Peyer's patch (tissue), 4 donors: ENCODE data around the gene CCZ1B.
"Not testable (repeated sequence)": the region's sequence is repeated elsewhere in the genome, so short reads cannot be mapped to it uniquely, and the experiment has no call there.

Experiments
- CTCF ChIP-seq, 6 experiments: fragments of 450-650 bp in 4 of 6; fragments of 200-600 bp in 2 of 6; sonication (generic) in 1 of 6; IDR thresholded peaks; one replicate each; pipeline ENCODE4 v1.5.1; 2017 to 2019; ENCODE audit warnings: antibody characterized with exemption in 6 of 6, mild to moderate bottlenecking in 3 of 6, moderate library complexity in 1 of 6
- POLR2A ChIP-seq, 2 donors: fragments of 450-650 bp; IDR thresholded peaks; one replicate each; pipeline ENCODE4 v1.5.1; 2017; ENCODE audit warnings: antibody characterized with exemption in 2 of 2, mild to moderate bottlenecking in 2 of 2, moderate library complexity in 2 of 2

DNA sequence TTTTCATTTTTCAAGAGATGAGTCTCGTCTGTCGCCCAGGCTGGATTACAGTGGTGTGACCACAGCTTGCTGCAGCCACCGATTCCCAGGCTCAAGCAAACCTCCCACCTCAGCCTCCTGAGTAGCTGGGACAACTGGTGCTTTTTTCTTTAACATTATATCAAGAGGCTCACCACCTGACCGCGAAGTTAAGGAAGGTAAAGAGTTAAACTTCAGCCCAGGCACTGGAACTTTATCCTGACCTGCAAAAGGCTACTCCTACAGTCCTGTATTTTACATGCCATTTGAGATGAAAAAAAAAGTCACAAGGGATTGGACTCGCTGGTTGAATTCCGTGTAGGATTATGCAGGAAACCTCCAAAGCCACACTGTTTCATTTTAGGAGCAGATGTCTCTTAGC lies 10.6 kb downstream of the CCZ1B start:
- TF ChIP-seq CTCF, POLR2A (IDR thresholded peaks at IDR 0.05): not testable (repeated sequence)
